ENCODE measurements around the gene BORCS6. TPM values are rescaled to one million over a fixed set of nuclear protein-coding genes. Genes with fewer than 3 reads are reported as not detected.
A peak's percentile ranks its signal among the peaks of the same experiment; 100 is the strongest.

The BORCS6 gene
- total and polyA plus RNA-seq, 2 donors from 2014 or later: 8.6 to 15.4 TPM

- intact Hi-C loops (cut with DNase I): no loop called here
- DNase-seq (peak in 1 of 5 donors; percentile 43), FAIRE-seq (no peak)
- peaks cover 0 to 13% (median 5%) of the 10 kb centered on the region in 3 donors for H3K4me1 ChIP-seq (ENCODE audit: control insufficient read depth in 2 of 3, insufficient read depth in 2 of 3, low read depth in 1 of 3, low read length in 3 of 3)
- peaks cover 7 to 49% (median 33%) of the 10 kb centered on the region in 3 donors for H3K36me3 ChIP-seq (ENCODE audit: control insufficient read depth in 2 of 3, insufficient read depth in 3 of 3, low read length in 3 of 3)
- H3K9me3 ChIP-seq (ENCODE audit: control insufficient read depth in 2 of 3, insufficient read depth in 1 of 3, low read length in 3 of 3): no peaks in the 10 kb centered on the region
- TF ChIP-seq CTCF (IDR thresholded peaks at IDR 0.05; ENCODE audit: borderline replicate concordance, extremely low read depth, insufficient read depth): no peak
- no peaks in the 10 kb centered on the region for H3K27me3 ChIP-seq (ENCODE audit: control insufficient read depth, insufficient read depth, low read length)
- no peak overlapping the region for H3K27ac ChIP-seq (ENCODE audit: low read depth in 2 of 2, low read length in 2 of 2)
- H3K4me3 ChIP-seq (ENCODE audit: low read length in 3 of 3): peak overlapping the region in 2 of 3 donors; percentile 29 to 49
- peak overlapping the region in 1 of 3 donors; percentile 51 for H3K9ac ChIP-seq (ENCODE audit: low read length in 3 of 3)
Observed at GRCh38 chr17:8227238-8227581, 37.2 kb upstream of the BORCS6 start.

GRCh38 chr17:8226536-8227237 is 36.7 kb upstream of the BORCS6 start:
- DNase-seq: peak; percentile 90 to 97 (median 92)
- Histone ChIP-seq H3K27me3 (ENCODE audit: control insufficient read depth, insufficient read depth, low read length) (no peaks in the 10 kb centered on the region), H3K9ac (ENCODE audit: low read length in 3 of 3) (peak overlapping the region in 1 of 3 donors; percentile 51), H3K27ac (ENCODE audit: low read depth in 2 of 2, low read length in 2 of 2) (peak overlapping the region in 1 of 2 donors; percentile 6), H3K36me3 (ENCODE audit: control insufficient read depth in 2 of 3, insufficient read depth in 3 of 3, low read length in 3 of 3) (peaks cover 7 to 44% (median 28%) of the 10 kb centered on the region in 3 donors), H3K4me1 (ENCODE audit: control insufficient read depth in 2 of 3, insufficient read depth in 2 of 3, low read depth in 1 of 3, low read length in 3 of 3) (peaks cover 0 to 13% (median 5%) of the 10 kb centered on the region in 3 donors), H3K4me3 (ENCODE audit: low read length in 3 of 3) (peak overlapping the region in 2 of 3 donors; percentile 29 to 49), H3K9me3 (ENCODE audit: control insufficient read depth in 2 of 3, insufficient read depth in 1 of 3, low read length in 3 of 3) (no peaks in the 10 kb centered on the region)
- TF ChIP-seq CTCF (IDR thresholded peaks at IDR 0.05; ENCODE audit: borderline replicate concordance, extremely low read depth, insufficient read depth): no peak
- no peak for FAIRE-seq
- intact Hi-C loops (cut with DNase I): no loop called here

- intact Hi-C loops (cut with DNase I): no loop called here
- peak; percentile 49 to 80 (median 55) for DNase-seq
- FAIRE-seq: no peak
- H3K9me3 ChIP-seq (ENCODE audit: control insufficient read depth in 2 of 3, insufficient read depth in 1 of 3, low read length in 3 of 3): no peaks in the 10 kb centered on the region
- no peaks in the 10 kb centered on the region for H3K27me3 ChIP-seq (ENCODE audit: control insufficient read depth, insufficient read depth, low read length)
- H3K36me3 ChIP-seq (ENCODE audit: control insufficient read depth in 2 of 3, insufficient read depth in 3 of 3, low read length in 3 of 3): peaks cover 4 to 37% (median 22%) of the 10 kb centered on the region in 3 donors
- peak overlapping the region in 1 of 3 donors; percentile 51 for H3K9ac ChIP-seq (ENCODE audit: low read length in 3 of 3)
- peak overlapping the region in 1 of 2 donors; percentile 6 for H3K27ac ChIP-seq (ENCODE audit: low read depth in 2 of 2, low read length in 2 of 2)
- peak overlapping the region in 2 of 3 donors; percentile 29 to 49 for H3K4me3 ChIP-seq (ENCODE audit: low read length in 3 of 3)
- no peak for TF ChIP-seq CTCF (IDR thresholded peaks at IDR 0.05; ENCODE audit: borderline replicate concordance, extremely low read depth, insufficient read depth)
- H3K4me1 ChIP-seq (ENCODE audit: control insufficient read depth in 2 of 3, insufficient read depth in 2 of 3, low read depth in 1 of 3, low read length in 3 of 3): peaks cover 0 to 13% (median 5%) of the 10 kb centered on the region in 3 donors
Observed at GRCh38 chr17:8225813-8226535, 36.0 kb upstream of the BORCS6 start.

Data from kidney (tissue), 14 donors.